HL-60/S4 (cell line): ENCODE measurements around the gene DTNB.

Experiments used
- in situ Hi-C: fragments of 300-500 bp; cut with MboI; formaldehyde crosslinking; loops from 2 replicates; pipeline ENCODE4 v1.14.3; 2022; ENCODE audit warnings: low sequenced_read_pairs

DTNB gene

DNA sequence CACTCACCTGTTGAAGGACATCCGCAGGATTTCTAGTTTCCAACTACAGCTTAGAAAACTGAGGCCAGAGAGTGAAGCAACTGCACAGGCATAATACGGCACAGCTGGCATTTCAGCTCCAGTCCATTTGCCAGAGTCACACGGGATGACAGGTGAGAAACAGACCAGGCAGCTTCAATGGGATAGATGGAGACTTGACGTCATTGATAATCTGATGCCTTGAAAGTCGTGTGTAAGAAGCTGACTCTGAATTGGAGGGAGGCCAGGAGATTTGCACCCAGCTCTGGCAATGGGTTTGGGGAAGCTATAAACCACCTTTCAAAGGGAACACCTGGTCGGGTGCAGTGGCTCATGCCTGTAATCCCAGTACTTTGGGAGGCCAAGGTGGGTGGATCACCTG is 319.3 kb downstream of the DTNB start:
- in situ Hi-C loops: no loop called here

DNA sequence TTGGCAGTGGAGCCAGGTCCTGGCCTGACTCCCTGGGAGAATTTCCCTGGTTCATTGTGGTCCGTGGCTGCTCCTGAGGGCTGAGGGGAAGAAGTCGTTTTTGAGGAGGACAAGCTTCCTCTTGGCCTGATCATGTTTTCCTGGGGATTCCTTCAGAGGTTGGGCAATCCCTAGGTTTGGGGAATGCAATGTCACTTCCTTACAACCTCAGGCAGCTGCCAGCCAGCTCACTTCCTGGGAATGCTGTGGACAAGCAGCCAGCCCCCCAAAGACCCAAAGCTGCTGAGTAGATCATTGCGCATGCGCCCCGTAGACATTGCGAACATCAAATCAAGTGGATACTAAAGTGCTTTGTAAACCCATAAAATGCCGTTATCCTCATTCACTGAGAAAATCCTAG is 324.0 kb downstream of the DTNB start:
- in situ Hi-C loops: no loop called here

DNA sequence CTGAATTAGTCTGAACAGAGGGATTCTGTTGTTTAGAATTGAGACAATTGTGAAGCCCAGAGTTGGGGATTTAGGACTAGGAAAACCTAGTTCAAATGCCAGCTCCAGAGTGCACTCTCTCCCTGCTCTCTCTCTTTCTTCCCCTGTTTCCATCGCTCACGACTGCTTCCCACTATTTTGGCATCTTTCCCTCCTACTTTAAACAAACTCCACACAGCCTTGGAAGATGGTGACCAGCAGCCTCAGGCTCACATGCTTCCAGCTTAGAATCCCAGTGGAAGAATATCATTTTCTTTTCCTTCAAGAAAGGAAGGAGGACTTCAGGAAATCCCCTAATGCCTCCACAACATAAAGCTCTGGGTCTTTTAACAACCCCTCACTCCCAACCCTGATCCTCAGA is 325.5 kb downstream of the DTNB start:
- in situ Hi-C loops: no loop called here

DNA sequence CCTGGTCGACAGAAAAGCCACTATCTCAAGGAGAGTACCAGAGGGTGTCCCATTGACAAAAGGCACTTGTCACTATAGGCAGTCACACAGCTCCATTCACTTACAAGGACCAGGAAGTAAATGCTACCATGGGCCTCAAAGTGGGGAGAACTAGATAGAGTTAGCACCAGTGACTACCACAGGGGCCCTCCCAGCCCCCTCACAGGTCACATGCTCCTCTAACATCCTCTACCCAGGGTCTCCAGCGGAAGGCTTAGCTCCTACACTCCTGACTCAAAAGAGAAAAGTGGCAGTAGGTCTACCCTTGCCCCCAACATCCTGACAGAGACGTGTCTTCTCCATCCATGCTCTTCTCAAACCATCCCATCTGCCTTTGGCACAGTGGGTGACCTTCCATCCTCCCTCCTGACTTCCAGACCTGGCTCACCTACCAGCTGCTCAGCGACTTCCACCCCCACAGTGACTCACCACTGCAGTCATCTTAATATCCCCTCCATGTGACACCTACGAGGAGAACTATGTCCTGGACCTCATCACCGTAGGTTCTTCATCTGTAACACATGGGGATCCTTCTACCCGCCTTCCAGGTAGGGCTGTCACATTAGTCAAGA is 326.1 kb downstream of the DTNB start:
- in situ Hi-C loops: no loop called here

DNA sequence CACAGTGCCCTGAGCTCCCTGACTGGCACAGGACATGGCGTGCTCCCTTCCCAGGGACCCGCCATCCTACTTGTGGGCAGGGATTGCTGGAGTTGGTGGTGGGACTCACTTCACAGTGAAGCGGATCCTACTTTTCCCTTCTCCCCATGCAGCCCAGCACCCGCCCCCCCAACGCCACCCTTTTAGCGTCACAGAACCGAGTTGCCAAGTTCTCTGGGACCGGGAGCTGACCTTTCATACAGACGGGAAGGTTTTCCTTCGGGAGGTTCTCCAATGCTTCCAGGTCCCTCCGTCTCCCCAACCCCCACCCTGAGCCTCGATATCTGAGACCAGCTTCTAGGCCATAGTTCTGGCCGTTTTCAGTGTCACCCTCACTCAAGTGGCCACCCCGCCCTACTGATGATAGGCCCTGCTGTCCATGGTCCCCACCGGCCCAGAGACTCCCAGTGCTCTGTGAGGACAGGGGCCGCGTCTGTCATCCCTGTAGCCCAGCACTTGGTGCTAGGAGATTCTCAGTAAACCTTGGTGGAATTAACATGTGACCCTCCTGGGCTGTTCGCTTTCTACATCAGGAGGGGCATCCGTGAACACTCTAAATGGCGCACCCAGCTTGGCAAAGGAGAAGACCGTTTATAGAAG is 330.1 kb downstream of the DTNB start:
- in situ Hi-C loops: no loop called here

DNA sequence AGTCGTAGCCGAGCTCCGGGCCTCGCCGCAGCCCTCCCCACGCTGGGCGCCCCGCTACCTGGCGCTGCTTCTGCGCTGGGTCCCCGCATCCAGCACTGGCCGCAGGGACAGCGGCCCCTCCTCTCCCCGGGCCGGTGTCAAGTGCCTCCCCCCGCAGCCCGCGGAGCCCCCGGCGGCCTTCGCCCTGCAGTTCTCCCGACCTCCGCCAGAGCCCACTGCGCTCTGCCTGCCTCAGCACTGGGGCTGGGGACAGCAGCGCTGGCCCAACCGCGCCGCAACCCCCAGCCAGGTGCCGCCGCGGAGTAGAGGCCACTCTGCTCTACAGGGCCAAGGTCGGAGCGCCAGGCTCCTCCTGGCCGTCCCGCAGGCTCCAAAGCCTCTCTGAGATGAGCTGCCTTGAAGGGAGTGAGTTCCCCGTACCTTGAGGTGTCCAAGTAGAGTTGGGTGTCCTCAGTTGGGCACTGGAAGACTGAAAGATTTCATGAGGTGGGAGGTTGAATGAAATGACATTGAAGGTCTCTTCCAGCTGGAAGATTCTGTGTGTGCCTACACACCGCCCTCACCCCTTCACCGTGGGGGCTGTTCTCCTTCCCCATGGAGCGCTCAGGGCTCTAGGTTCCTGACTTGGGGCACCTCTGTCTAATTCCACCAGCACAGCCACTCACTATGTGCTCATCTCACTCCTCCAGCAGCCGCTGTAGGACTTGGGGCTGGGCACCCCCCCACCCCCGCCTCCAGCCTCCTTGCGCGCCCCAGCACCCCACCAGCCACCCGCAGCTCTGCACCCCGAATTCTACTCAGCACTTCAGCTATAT is 330.8 kb downstream of the DTNB start:
- in situ Hi-C loops: no loop called here

DNA sequence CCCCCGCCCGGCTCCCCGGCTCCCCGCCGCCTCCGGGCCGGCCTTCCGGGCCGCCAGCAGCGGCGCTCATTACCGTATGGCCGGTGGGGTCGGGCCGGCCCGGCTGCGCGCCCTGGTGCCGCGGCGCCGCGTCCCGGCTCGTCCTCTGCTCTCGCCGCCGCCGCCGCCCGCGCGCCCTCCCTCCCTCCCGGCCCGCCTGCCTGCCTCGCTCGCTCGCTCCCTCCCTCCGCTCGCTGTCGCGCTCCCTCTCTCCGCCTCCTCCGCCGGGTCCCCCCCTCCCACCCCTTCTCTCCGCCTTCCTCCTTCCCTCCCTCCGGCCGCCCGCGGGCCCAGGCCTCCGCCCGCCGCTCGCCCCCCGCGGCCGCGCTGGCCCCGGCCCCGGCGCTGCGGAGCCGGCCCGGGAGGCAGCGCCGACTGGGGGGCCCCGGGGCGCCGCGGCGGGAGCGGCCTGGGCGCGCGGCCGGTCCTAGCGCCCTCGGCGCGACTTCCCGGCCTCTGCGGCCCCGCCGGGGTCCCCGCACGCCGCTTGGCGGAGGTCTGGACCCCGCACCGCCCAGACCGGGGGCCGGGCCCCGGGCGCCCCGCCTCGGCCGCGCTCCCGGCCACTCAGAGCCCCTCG is 331.5 kb downstream of the DTNB start, which contains the start of gene DNMT3A:
Gene DNMT3A, minus strand, starts transcription at position 173 of the 619 bp plus-strand sequence. CDS start 27,941 bp downstream, outside the sequence.
- in situ Hi-C loops: no loop called here

DNA sequence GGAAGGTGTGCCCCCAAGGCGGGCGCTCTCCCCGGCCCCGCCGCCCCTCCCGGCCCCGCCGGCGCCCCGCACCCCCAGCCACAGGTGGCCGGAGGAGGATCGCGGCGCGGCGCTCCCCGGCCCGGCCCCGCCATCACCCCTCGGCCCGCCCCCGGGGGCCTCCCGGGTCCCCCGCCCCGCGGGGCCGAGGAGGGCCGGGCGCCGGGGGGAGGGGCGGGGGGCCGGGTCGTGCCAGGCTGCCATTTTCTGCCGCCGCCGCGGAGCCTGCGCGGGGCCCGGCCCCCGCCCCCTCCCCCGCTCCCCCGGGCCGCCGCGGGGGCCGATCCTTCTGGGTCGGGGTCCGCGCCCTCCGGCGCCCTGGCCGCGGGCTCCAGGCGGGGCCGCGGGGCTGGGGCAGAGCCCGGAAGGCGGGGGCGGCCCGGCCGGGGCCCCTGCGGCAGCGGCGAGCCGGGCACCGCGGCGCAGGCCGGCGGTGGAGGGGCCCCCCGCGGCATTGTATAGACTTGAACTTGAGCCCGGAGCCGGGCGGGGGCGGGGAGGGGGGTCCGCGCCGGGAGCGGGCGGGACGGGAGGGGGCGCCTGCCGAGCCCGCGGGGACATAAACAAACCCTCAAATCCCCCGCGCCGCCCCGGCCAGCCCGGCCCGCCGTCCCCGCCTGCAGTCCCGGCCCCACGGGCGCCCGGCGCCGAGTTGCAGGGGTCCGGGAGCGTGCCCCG is 332.2 kb downstream of the DTNB start:
- in situ Hi-C loops: no loop called here

DNA sequence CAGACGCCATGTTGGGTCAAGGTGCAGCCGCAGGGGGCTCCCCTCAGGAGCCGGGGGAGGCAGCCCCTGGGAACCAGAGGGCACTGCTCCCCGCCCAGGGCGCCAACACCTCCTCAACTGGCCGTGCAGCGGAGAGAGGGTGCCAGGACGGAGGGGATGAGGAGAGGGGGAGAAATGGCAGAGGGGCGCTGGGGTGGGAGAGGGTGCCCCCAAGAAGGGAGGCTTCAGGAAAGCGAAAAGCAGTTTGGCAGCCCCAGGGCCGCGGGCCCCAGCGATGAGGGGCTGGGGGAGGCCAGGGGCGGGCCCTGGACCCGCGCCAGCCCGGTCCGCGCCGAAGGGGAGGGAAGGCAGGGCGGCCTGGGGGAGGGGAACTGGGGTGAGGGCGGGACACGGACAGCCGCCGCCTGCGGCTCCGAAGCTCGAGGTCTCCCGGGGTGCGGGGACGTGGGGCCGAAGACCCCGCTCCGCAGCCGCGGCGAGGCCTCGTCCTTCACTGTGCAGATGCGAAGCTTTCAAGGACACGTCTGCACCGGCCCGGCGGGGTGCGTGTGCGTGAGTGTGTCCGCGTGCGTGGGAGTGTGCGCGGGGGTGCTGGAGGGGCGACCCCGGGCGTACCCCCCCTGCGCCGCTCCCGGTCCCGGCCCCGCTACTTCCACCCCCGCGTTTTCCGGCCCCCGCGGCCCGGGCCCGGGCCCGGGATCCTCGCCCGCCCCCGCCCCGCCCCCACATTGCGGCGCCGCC is 333.0 kb downstream of the DTNB start:
- in situ Hi-C loops: no loop called here

DNA sequence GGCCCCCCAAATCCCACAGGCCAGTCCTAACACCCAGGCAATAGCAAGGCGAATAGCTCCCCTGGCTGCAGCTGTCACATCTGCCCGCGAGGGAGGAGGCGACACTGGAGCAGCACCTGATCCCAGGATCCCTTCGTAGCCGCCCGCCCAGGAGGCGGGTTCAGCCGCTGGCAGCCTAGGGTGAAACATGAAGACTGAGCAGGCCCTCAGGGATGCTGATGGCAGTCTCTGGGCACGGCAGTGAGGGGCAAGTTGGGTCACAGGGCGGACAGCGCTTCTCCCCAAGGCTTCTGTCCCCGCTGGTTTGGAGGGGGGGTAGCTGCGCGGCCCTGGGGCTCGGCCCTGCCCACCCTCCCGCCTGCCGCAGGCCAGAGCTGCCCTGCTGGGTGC is 333.6 kb downstream of the DTNB start:
- in situ Hi-C loops: no loop called here

DNA sequence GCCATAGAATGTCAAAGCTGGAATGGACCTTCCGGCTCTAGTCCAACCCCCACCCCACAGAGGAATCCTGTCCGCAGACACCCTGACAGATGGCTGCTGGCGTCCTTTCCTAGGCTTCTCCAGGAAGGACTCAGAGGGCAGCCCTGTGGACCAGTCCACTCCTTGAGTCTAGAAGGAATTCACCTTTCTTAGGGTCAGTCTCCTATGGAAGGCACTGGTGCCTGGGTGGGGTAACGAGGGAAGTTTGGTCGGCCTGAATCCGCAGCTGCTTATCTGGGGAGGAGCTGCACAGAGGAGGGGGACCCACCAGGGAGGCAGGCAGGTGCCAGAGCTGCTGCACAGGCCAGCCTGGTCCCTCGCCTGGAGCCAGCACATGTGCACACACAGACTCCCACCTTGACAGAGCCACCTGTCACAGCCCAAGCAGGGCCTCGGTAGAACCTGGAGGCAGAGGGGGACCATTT is 334.1 kb downstream of the DTNB start:
- in situ Hi-C loops: no loop called here

DNA sequence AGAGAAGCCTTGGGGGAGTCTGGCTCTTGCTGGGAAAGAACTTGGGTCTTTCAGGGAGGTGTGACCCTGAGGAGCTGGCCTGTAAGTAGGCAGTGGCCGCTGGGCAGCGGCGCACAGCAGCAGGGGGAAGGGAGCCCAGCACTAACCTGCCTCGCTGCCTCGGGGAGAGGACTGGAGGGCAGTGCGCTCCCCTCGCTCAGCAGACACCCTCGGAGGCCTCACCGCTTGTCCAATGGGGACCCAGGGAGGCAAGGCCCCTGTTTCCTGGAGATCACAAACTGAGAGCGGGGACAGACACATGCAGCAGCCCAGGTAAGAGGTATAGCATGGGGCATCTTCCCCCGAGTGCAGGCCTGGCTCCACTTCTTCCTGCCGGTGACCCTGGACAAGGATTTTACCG is 335.0 kb downstream of the DTNB start:
- in situ Hi-C loops: no loop called here

DNA sequence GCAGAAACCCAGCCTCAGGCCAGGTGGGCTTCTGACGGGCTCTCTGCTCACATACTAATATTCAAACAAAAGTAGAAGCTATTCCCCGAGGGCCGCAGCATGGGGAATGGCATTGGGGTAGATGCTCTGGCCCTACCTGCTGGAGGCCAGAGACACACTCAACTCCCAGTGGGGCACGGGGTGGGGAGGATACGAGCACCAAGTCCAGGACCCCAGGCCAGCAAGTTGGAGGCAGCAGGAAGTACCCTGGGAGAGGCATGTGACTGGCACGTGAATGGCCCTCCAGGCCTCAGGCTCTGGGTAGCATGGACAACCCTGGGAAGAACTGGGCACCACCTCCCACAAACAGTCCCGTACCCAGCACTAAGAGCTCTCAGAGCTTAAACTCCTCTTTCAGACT is 335.5 kb downstream of the DTNB start:
- in situ Hi-C loops: no loop called here

DNA sequence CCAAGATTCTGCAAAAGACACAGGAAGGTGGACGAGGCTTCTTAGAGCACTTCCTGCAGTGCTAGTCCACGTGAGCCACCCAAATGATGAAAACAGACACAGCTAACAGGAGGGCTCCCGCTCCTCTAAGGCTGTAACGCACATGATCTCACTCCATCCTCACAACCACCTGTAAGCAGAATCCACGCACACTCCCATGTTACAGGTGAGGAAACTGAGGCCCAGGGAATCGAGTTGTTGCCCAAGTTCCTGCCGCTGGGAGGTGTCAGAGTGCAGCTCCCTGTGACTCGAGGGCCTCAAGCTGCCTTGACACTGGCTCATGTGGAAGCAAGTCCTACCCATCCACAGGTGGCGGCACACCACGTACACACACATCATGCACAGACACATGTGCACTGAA is 336.1 kb downstream of the DTNB start:
- in situ Hi-C loops: no loop called here

DNA sequence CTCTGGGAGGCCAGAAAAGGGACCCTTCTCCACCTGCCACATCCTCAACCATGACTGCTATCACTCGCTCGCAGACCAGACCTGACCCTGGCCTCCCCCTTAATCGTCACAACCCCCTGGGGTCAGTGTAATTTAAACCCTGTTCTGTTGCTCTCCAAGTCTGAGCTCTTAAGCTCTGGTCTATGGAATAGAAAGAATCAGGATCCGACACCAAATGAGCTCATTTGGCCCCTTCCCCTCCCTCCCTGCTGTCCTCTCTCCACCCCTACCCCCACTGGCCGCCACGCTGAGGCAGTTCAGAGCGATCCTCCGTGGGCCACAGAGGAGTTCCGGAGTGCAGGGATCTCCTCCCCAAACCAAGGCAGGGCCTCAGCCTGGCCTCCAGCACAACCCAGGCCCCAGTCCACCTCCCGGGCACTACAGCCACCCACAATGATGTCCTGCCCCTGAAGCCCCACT is 337.0 kb downstream of the DTNB start:
- in situ Hi-C loops: no loop called here

DNA sequence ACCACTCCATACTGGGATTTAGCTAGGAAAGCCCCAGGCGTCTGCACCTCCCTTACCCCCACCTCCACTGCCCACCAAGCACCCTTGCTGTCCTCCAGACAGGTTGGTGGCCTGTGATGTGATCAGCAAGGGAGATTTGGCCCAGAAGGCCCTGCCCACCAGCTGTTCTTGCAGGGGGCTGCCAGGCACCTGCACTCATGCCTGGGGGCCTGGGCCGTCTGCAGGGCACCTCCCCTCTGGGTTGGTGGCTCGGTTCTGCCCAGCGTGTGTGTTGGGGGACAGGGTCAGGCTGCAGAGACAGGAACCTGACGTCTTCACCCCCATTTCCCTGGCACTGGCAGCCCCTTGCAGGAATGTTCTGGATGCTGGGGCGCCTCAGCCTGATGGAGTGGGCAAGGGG is 337.4 kb downstream of the DTNB start:
- in situ Hi-C loops: no loop called here

DNA sequence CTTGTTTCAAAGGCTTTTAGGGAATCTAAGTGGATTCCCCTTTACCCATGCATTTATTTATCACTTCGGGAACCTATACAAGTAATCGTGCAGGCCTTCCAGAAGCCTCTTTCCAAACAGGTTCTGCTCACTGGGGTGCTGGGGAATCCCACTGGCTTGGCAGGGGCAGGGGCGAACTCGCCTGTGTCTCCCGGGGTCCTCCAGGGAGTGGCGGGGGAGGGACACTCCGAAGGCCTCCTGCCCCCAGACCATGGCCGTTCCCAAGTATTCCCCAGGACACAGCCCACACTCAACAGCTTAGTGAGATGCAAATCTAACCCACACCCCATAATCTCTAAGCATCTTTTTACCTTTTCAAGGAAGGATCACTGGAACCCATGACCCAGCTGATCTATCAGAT is 338.2 kb downstream of the DTNB start:
- in situ Hi-C loops: no loop called here

DNA sequence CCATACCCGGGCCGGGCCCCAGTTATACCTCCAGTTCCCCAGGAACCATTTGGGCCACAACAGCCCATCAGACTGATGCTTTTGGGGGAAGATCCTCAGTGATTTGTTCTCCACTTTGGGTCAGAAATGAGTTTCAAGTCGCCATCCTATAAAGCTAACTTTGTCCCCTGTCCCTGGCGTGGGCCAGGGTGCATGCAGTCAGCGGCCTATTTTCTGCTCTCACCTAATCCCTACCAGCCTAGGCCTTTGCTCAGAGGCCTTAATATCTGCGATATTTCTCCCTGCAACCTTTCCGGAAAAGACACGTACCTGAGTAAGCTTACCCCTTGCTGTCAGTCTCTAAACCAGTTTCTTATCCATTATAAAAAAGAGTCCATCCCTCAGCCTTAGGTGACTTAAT is 338.9 kb downstream of the DTNB start:
- in situ Hi-C loops: no loop called here

DNA sequence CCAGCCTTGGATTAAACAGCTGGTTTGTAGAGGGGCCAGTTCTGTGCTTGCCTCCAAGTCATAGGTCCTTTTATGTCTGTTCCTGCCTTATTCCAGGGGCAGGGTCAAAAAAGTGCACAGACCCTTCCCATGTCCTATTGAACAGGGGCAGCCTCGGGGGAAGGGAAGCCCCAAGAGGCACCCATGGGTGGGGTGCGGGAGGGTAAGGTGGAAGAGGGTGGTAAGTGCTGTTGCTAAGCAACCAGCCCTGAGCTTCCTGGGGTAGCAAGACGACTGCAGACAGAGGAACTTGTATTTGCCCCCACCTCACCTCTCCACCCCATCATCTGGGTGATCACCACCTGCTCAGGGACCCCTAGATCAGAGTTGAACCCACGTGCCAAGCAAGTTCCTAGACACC is 339.4 kb downstream of the DTNB start:
- in situ Hi-C loops: no loop called here

DNA sequence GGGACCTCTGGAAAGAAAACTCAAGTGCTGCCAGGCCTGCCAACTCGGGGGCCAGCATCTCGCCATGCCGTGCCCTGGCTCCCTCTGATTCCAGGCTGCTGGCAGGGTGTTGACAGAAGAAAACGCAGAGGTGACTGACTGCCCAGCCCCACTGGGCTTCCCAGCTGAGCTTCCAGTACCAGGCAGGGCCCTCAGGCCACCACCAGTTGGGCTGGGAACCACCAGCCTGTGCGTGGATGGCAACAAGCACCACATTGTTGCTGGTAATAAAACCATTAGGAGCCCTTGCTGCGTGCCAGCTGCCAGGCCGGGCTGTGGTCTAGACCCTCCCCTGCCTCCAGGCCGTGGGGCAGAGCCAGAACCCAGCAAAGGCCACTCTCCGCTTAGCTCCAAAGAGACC is 340.8 kb downstream of the DTNB start:
- in situ Hi-C loops: no loop called here
